HEK293 (cell line): ENCODE data around the gene ZXDC.

Source experiments
- CTCF ChIA-PET: fragments of 350-600 bp; formaldehyde crosslinking; extraction: SDS; loops from one replicate; lab custom pipeline; 2021; ENCODE audit warnings: antibody characterized with exemption; lab: Yijun Ruan, JAX
- POLR2A ChIA-PET: fragments of 300-600 bp; formaldehyde crosslinking; extraction: SDS; loops from one replicate; lab custom pipeline; 2020; ENCODE audit warnings: antibody characterized with exemption, inconsistent platforms; lab: Yijun Ruan, JAX
- H3K27ac ChIP-seq: fragments of 200-500 bp; sonication (Bioruptor generic); 2 replicates; pipeline ENCODE4 v1.5.1; 2014; ENCODE audit warnings: low read depth, low read length, control low read depth, inconsistent platforms; ENCODE audit errors: extremely low read depth
- H3K36me3 ChIP-seq, 2 experiments: fragments of 200-500 bp in 1 of 2; sonication (Bioruptor generic) in 1 of 2; 1 replicate in 1 of 2; 2 replicates in 1 of 2; pipeline ENCODE4 v1.5.1; 2014 to 2017; ENCODE audit warnings: inconsistent platforms in 2 of 2, low read length in 2 of 2; ENCODE audit not compliant: control insufficient read depth in 2 of 2, insufficient read depth in 1 of 2
- H3K4me1 ChIP-seq: fragments of 200-500 bp; sonication (Bioruptor generic); 2 replicates; pipeline ENCODE4 v1.5.1; 2014; ENCODE audit warnings: mild to moderate bottlenecking, low read length, inconsistent platforms; ENCODE audit not compliant: control insufficient read depth, insufficient read depth
- H3K4me3 ChIP-seq: 2 replicates; pipeline ENCODE4 v1.5.1; 2011; ENCODE audit warnings: low read depth, mild to moderate bottlenecking, control low read depth, low read length, moderate library complexity
- H3K9me3 ChIP-seq: fragments of 200-500 bp; sonication (Bioruptor generic); 2 replicates; pipeline ENCODE4 v1.5.1; 2014; ENCODE audit warnings: low read depth, low read length, inconsistent platforms; ENCODE audit not compliant: control insufficient read depth, insufficient read depth
- ATF2 ChIP-seq: fragments of 450-650 bp; formaldehyde crosslinking; IDR thresholded peaks from 2 replicates; pipeline ENCODE4 v1.5.1; 2016; ENCODE audit warnings: missing biosample characterization, missing genetic modification characterization, low read depth
- ELK4 ChIP-seq: IDR thresholded peaks from 2 replicates; pipeline ENCODE4 v1.6.1; 2011; ENCODE audit warnings: mild to moderate bottlenecking, low read depth, low read length, borderline replicate concordance
- MYNN ChIP-seq: fragments of 450-650 bp; formaldehyde crosslinking; IDR thresholded peaks from 2 replicates; pipeline ENCODE4 v1.5.1; 2016; ENCODE audit warnings: missing biosample characterization, missing genetic modification characterization, borderline replicate concordance
- PRDM4 ChIP-seq: fragments of 450-650 bp; formaldehyde crosslinking; IDR thresholded peaks from 2 replicates; pipeline ENCODE4 v1.5.1; 2017; ENCODE audit warnings: missing biosample characterization, missing genetic modification characterization
- ZIC2 ChIP-seq: fragments of 450-650 bp; formaldehyde crosslinking; IDR thresholded peaks from 2 replicates; pipeline ENCODE4 v1.5.1; 2016; ENCODE audit warnings: missing biosample characterization, missing genetic modification characterization
- ZNF10 ChIP-seq: fragments of 450-650 bp; formaldehyde crosslinking; IDR thresholded peaks from 2 replicates; pipeline ENCODE4 v1.5.1; 2017; ENCODE audit warnings: missing biosample characterization, missing genetic modification characterization
- ZNF121 ChIP-seq: fragments of 450-650 bp; formaldehyde crosslinking; IDR thresholded peaks from 2 replicates; pipeline ENCODE4 v1.5.1; 2016; ENCODE audit warnings: missing biosample characterization, missing genetic modification characterization
- ZNF155 ChIP-seq: fragments of 450-650 bp; formaldehyde crosslinking; IDR thresholded peaks from 2 replicates; pipeline ENCODE4 v1.5.1; 2016; ENCODE audit warnings: missing biosample characterization, missing genetic modification characterization
- ZNF19 ChIP-seq: fragments of 450-650 bp; formaldehyde crosslinking; IDR thresholded peaks from 2 replicates; pipeline ENCODE4; 2016; ENCODE audit warnings: missing biosample characterization, missing genetic modification characterization, low read depth
- ZNF423 ChIP-seq: fragments of 450-650 bp; formaldehyde crosslinking; IDR thresholded peaks from 2 replicates; pipeline ENCODE4 v1.5.1; 2016; ENCODE audit warnings: missing biosample characterization, missing genetic modification characterization
- ZNF488 ChIP-seq: fragments of 450-650 bp; formaldehyde crosslinking; IDR thresholded peaks from 2 replicates; pipeline ENCODE4 v1.5.1; 2016; ENCODE audit warnings: missing biosample characterization, missing genetic modification characterization
- ZNF555 ChIP-seq: fragments of 450-650 bp; formaldehyde crosslinking; conservative IDR thresholded peaks from 2 replicates; pipeline ENCODE4 v1.5.1; 2017; ENCODE audit warnings: missing biosample characterization, mild to moderate bottlenecking, missing genetic modification characterization, inconsistent platforms
- ZNF560 ChIP-seq: fragments of 450-650 bp; formaldehyde crosslinking; IDR thresholded peaks from 2 replicates; pipeline ENCODE4 v1.5.1; 2017; ENCODE audit warnings: missing biosample characterization, missing genetic modification characterization, borderline replicate concordance

Gene ZXDC

GRCh38 chr3:126516936-126517290 lies 41.2 kb upstream of the ZXDC start (continued):
- no peak for TF ChIP-seq ZNF488 (tag by site-specific recombination)

GRCh38 chr3:126516152-126516935 lies 40.7 kb upstream of the ZXDC start:
- no peak overlapping the region for H3K27ac ChIP-seq
- H3K4me3 ChIP-seq: no peak overlapping the region
- POLR2A ChIA-PET: interaction anchor here (0.6 kb wide), 1 partner anchor 9 kb away, joined by 4 read pairs; no protein-coding TSS in a partner anchor
- no peaks in the 10 kb centered on the region for H3K4me1 ChIP-seq
- no peaks in the 10 kb centered on the region for H3K9me3 ChIP-seq
- TF ChIP-seq ZNF155 (tag by site-specific recombination): no peak
- no peak for TF ChIP-seq ZNF121 (tag by site-specific recombination)
- no peak for TF ChIP-seq ZNF19 (tag by site-specific recombination)
- no peak for TF ChIP-seq MYNN
- no peak for TF ChIP-seq ATF2 (tag by site-specific recombination)
- TF ChIP-seq ZNF555 (tag by site-specific recombination): no peak
- CTCF ChIA-PET: no interaction called here
- H3K36me3 ChIP-seq: no peaks in the 10 kb centered on the region

- Histone ChIP-seq H3K36me3 (no peaks in the 10 kb centered on the region), H3K4me3 (no peak overlapping the region), H3K9me3 (no peaks in the 10 kb centered on the region), H3K27ac (no peak overlapping the region), H3K4me1 (no peaks in the 10 kb centered on the region)
- TF ChIP-seq ZNF10: no peak
- no peak for TF ChIP-seq MYNN
- no peak for TF ChIP-seq ELK4
- TF ChIP-seq ZNF423: no peak
- TF ChIP-seq ZNF560 (tag by site-specific recombination): no peak
- no peak for TF ChIP-seq PRDM4
- TF ChIP-seq ZIC2 (tag by site-specific recombination): 0 out of 2 replicates have a peak, but pooled peaks have one; percentile 11
- TF ChIP-seq, all 188 proteins: peak for 1
- POLR2A ChIA-PET: no interaction called here
- CTCF ChIA-PET: interaction anchor here (0.6 kb wide), 1 partner anchor 1021 kb away, joined by 6 read pairs; no protein-coding TSS in a partner anchor
Measured at GRCh38 chr3:126515066-126515706, 39.5 kb upstream of the ZXDC start.
